SK-N-SH (cell line): ENCODE data around the gene LIN52. TPM values are rescaled to one million over a fixed set of nuclear protein-coding genes. Genes with fewer than 3 reads are reported as not detected.

Experiments used
- CTCF ChIA-PET: fragments of 300-600, 350-600 bp; formaldehyde crosslinking; extraction: SDS; loops from one replicate; lab custom pipeline; 2021; lab: Yijun Ruan, JAX
- POLR2A ChIA-PET: fragments of 350-600 bp; sonication (Branson Sonifier 250); formaldehyde crosslinking; extraction: SDS; loops from one replicate; lab custom pipeline; 2020; ENCODE audit warnings: antibody characterized with exemption, inconsistent platforms; lab: Yijun Ruan, JAX
- DNase-seq: peaks from one replicate; pipeline ENCODE4 v3.0.0; 2012
- H2AFZ ChIP-seq: fragments of 200-600 bp; sonication (generic); 2 replicates; pipeline ENCODE4 v1.8.1; 2016; ENCODE audit warnings: antibody characterized with exemption, mild to moderate bottlenecking, low read depth
- H3F3A ChIP-seq: fragments of 200-600 bp; sonication (generic); replicated peaks from 2 replicates; pipeline ENCODE3; 2016; ENCODE audit warnings: antibody characterized with exemption, mild to moderate bottlenecking; ENCODE audit not compliant: insufficient read depth
- H3K27ac ChIP-seq, 2 experiments: fragments of 200-500 bp in 1 of 2; fragments of 200-600 bp in 1 of 2; sonication (Bioruptor generic) in 1 of 2; sonication (generic), shearing (Covaris generic) in 1 of 2; 2 replicates each; pipeline versions ENCODE4 v1.5.1 to v1.6.1; 2014 to 2016; ENCODE audit warnings: low read depth in 2 of 2, inconsistent platforms in 1 of 2, low read length in 1 of 2, mild to moderate bottlenecking in 1 of 2, mixed read lengths in 1 of 2
- H3K27me3 ChIP-seq: fragments of 200-600 bp; sonication (generic), shearing (Covaris generic); 2 replicates; pipeline ENCODE4 v1.6.1; 2016; ENCODE audit warnings: mixed run types; ENCODE audit not compliant: insufficient read depth
- H3K36me3 ChIP-seq, 2 experiments: fragments of 200-500 bp in 1 of 2; fragments of 200-600 bp in 1 of 2; sonication (Bioruptor generic) in 1 of 2; sonication (generic) in 1 of 2; replicated peaks in 1 of 2; 2 replicates each; pipeline versions ENCODE3 to v1.5.1; 2014 to 2016; ENCODE audit warnings: low read length in 1 of 2, mild to moderate bottlenecking in 1 of 2; ENCODE audit not compliant: insufficient read depth in 2 of 2, control insufficient read depth in 1 of 2
- H3K4me1 ChIP-seq, 2 experiments: fragments of 200-500 bp in 1 of 2; fragments of 200-600 bp in 1 of 2; sonication (Bioruptor generic) in 1 of 2; sonication (generic), shearing (Covaris generic) in 1 of 2; 2 replicates each; pipeline versions ENCODE4 v1.5.1 to v1.6.1; 2014 to 2016; ENCODE audit warnings: low read depth in 1 of 2, low read length in 1 of 2, mixed run types in 1 of 2; ENCODE audit not compliant: insufficient read depth in 2 of 2, control insufficient read depth in 1 of 2
- H3K4me2 ChIP-seq: fragments of 200-600 bp; sonication (generic), shearing (Covaris generic); 2 replicates; pipeline ENCODE4 v1.6.1; 2017; ENCODE audit warnings: mixed run types
- H3K4me3 ChIP-seq, 2 experiments: fragments of 200-500 bp in 1 of 2; fragments of 200-600 bp in 1 of 2; sonication (Bioruptor generic) in 1 of 2; sonication (generic), shearing (Covaris generic) in 1 of 2; 2 replicates each; pipeline versions ENCODE4 v1.5.1 to v1.8.1; 2014 to 2016; ENCODE audit warnings: low read depth in 2 of 2, inconsistent platforms in 1 of 2, low read length in 1 of 2, mild to moderate bottlenecking in 1 of 2, mixed read lengths in 1 of 2, moderate library complexity in 1 of 2
- H3K79me2 ChIP-seq: fragments of 200-600 bp; sonication (generic); 2 replicates; pipeline ENCODE4 v1.8.1; 2017; ENCODE audit warnings: mild to moderate bottlenecking; ENCODE audit not compliant: insufficient read depth
- H3K9ac ChIP-seq: fragments of 200-600 bp; sonication (generic); 2 replicates; pipeline ENCODE4 v1.6.1; 2017; ENCODE audit warnings: mixed run types
- H3K9me2 ChIP-seq: fragments of 200-600 bp; sonication (generic); 2 replicates; pipeline ENCODE4 v1.6.1; 2017; ENCODE audit warnings: mixed run types
- H3K9me3 ChIP-seq: fragments of 200-600 bp; sonication (generic); 2 replicates; pipeline ENCODE4 v1.6.1; 2017; ENCODE audit warnings: mixed run types, mild to moderate bottlenecking, moderate library complexity
- H4K20me1 ChIP-seq: fragments of 200-600 bp; sonication (generic); 2 replicates; pipeline ENCODE4 v1.6.1; 2017; ENCODE audit warnings: mild to moderate bottlenecking, mixed run types; ENCODE audit not compliant: insufficient read depth
- CHD2 ChIP-seq: fragments of 150-350 bp; IDR thresholded peaks from 2 replicates; pipeline ENCODE4 v1.6.1; 2018; ENCODE audit warnings: low read length; ENCODE audit not compliant: partially characterized antibody
- EZH2phosphoT487 ChIP-seq: fragments of 200-600 bp; sonication (generic); IDR thresholded peaks from 2 replicates; pipeline ENCODE4 v1.6.1; 2017; ENCODE audit warnings: low read depth, mixed run types, mild to moderate bottlenecking, antibody characterized with exemption, moderate library complexity, borderline replicate concordance
- FOXM1 ChIP-seq: IDR thresholded peaks from 2 replicates; pipeline ENCODE4 v1.4.0; 2012; ENCODE audit warnings: low read depth, mild to moderate bottlenecking
- GABPA ChIP-seq: IDR thresholded peaks from 2 replicates; pipeline ENCODE4 v1.4.0; 2012; ENCODE audit warnings: low read depth, mild to moderate bottlenecking
- JUND ChIP-seq: IDR thresholded peaks from 2 replicates; pipeline ENCODE4 v1.4.0; 2012
- NRF1 ChIP-seq: IDR thresholded peaks from 2 replicates; pipeline ENCODE4 v1.6.1; 2012; ENCODE audit warnings: low read depth, mild to moderate bottlenecking, low read length
- POLR2AphosphoS5 ChIP-seq: IDR thresholded peaks from 2 replicates; pipeline ENCODE4 v1.6.1; 2012; ENCODE audit warnings: low read depth, low read length
- RCOR1 ChIP-seq: fragments of 150-350 bp; IDR thresholded peaks from 2 replicates; pipeline ENCODE4 v1.6.1; 2017; ENCODE audit warnings: antibody characterized with exemption, low read length
- REST ChIP-seq: IDR thresholded peaks from 2 replicates; pipeline ENCODE4 v1.6.1; 2012; ENCODE audit warnings: mild to moderate bottlenecking, low read depth, low read length, moderate library complexity
- SIN3A ChIP-seq: IDR thresholded peaks from 2 replicates; pipeline ENCODE4 v1.6.1; 2012; ENCODE audit warnings: low read depth, mild to moderate bottlenecking, low read length, moderate library complexity, borderline replicate concordance
- USF1 ChIP-seq: IDR thresholded peaks from 2 replicates; pipeline ENCODE4 v1.4.0; 2012; ENCODE audit warnings: low read depth, borderline replicate concordance
- ZBTB33 ChIP-seq: IDR thresholded peaks from 2 replicates; pipeline ENCODE4 v1.4.0; 2012; ENCODE audit warnings: low read depth, borderline replicate concordance
- WGBS: methylation state at CpG from one replicate; pipeline ENCODE4 v1.1.6; 2017; ENCODE audit warnings: low lambda C conversion rate; 5-methylcytosine and 5-hydroxymethylcytosine counted together
- polyA plus RNA-seq, 3 experiments: library from polyadenylated mRNA; depleted of rRNA; stranded (reverse); fragments of >200 nt; gene quantifications; 2 replicates each; pipeline ENCODE4 v1.2.3, GENCODE V29; 2012
- TF ChIP-seq, protein P1 (sequence below): fragments of 200-600 bp; sonication (generic); IDR thresholded peaks from 2 replicates; pipeline ENCODE4 v1.6.1; 2017; ENCODE audit warnings: antibody characterized with exemption, mild to moderate bottlenecking, moderate library complexity

The LIN52 gene
- polyA plus RNA-seq, 1 of the 3 experiments (the other 2 are of a cell fraction) = 4.9 TPM

DNA sequence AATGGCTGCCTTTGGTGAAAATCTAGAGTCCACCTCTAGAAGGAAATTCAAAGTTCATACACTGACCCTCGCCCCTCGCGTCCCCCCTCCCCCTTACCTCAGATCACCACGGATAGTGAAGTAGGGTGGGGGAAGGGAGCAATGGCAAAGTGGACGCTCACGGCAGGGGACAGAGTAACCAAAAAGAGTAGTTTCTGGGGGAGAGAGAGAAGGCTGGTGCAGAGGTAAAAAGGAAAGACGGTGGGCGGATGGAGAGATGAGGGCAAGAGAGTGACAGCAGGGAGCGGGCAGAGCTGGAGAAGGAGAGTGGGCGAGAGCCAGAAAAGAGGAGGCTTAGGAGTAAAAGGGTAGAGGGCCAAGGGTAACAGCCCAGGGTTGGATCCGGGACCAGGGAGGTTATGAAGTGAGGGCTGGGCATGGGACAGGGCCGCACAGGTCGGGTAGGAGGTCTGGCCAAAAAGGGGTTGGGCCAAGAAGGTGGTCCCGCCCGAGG lies 926 bp upstream of the LIN52 start:
- ChIA-PET POLR2A (interaction anchor here (0.8 to 1.2 kb wide), 2 partner anchors 10 to 120 kb away, joined by 3 read pairs; no protein-coding TSS in a partner anchor), CTCF (interaction anchor here (0.6 to 1.3 kb wide), 2 partner anchors 28 to 56 kb away, joined by 4 read pairs; no protein-coding TSS in a partner anchor)
- Histone ChIP-seq H3K79me2 (peaks cover 38% of the 10 kb centered on the region), H3F3A (no peaks in the 10 kb centered on the region), H2AFZ (peak overlapping the region; percentile 93), H3K4me1 (peaks cover 0 to 10% of the 10 kb centered on the region in 2 experiments; a peak in 2 of 4 replicates), H3K9me2 (no peaks in the 10 kb centered on the region), H4K20me1 (no peaks in the 10 kb centered on the region), H3K27ac (peak overlapping the region; percentile 0 to 33; a peak in 2 of 4 replicates), H3K4me3 (peak overlapping the region; percentile 72 to 84), H3K27me3 (no peaks in the 10 kb centered on the region), H3K9me3 (no peaks in the 10 kb centered on the region), H3K9ac (peak overlapping the region; percentile 76), H3K4me2 (peak overlapping the region; percentile 97), H3K36me3 (no peaks in the 10 kb centered on the region)
- 3% methylated on average over 15 of the region's 15 CpGs for WGBS
- DNase-seq = no peak
- TF ChIP-seq REST (no peak), CHD2 (no peak), EZH2phosphoT487 (no peak), FOXM1 (no peak), SIN3A (no peak), GABPA (no peak), RCOR1 (no peak), USF1 (no peak), NRF1 (no peak), ZBTB33 (no peak), JUND (no peak), POLR2AphosphoS5 (no peak)
- TF ChIP-seq, protein P1, sequence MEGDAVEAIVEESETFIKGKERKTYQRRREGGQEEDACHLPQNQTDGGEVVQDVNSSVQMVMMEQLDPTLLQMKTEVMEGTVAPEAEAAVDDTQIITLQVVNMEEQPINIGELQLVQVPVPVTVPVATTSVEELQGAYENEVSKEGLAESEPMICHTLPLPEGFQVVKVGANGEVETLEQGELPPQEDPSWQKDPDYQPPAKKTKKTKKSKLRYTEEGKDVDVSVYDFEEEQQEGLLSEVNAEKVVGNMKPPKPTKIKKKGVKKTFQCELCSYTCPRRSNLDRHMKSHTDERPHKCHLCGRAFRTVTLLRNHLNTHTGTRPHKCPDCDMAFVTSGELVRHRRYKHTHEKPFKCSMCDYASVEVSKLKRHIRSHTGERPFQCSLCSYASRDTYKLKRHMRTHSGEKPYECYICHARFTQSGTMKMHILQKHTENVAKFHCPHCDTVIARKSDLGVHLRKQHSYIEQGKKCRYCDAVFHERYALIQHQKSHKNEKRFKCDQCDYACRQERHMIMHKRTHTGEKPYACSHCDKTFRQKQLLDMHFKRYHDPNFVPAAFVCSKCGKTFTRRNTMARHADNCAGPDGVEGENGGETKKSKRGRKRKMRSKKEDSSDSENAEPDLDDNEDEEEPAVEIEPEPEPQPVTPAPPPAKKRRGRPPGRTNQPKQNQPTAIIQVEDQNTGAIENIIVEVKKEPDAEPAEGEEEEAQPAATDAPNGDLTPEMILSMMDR = no peak
